HCT116 (cell line): ENCODE results near the gene TUBB4B. TPM values are rescaled to one million over a fixed set of nuclear protein-coding genes. Genes with fewer than 3 reads are reported as not detected.

ENCODE experiments used
- ATAC-seq: fragments of 200-7000 bp; cut with Tn5 transposase; 2 replicates; pipeline ENCODE4 v1.9.1; 2020; ENCODE audit warnings: mild to moderate bottlenecking, moderate library complexity
- BruUV-seq: library from RNA; stranded (reverse); fragments of 400-500 nt; replicated peaks from 2 replicates; lab custom pipeline; 2021; lab: Mats Ljungman, UMichigan
- CTCF ChIA-PET: fragments of 300-600 bp; sonication (Branson Sonifier 250); formaldehyde crosslinking; loops from one replicate; lab custom pipeline; 2021; ENCODE audit warnings: antibody characterized with exemption; lab: Charles Lee
- POLR2A ChIA-PET: fragments of 300-600, 350-600 bp; sonication (Branson Sonifier 250); formaldehyde crosslinking; loops from one replicate; lab custom pipeline; 2021; ENCODE audit warnings: antibody characterized with exemption; lab: Charles Lee
- RAD21 ChIA-PET, 2 experiments: fragments of 300-600 bp; sonication (Branson Sonifier 250); formaldehyde crosslinking; loops; one replicate each; lab custom pipeline; 2023; ENCODE audit warnings: low total read pairs in 2 of 2; ENCODE audit not compliant: uncharacterized antibody in 2 of 2, unreplicated experiment in 2 of 2, low non-redundant PET in 1 of 2; lab: Charles Lee
- DNase-seq: peaks from one replicate; pipeline ENCODE4 v3.0.0-alpha.2; 2010; ENCODE audit warnings: low read depth, low spot score
- H2AFZ ChIP-seq: fragments of 200-600 bp; shearing (Covaris generic), sonication (generic); 2 replicates; pipeline ENCODE4 v1.6.1; 2017; ENCODE audit warnings: low read depth, mixed run types, mixed read lengths, antibody characterized with exemption, low read length; ENCODE audit not compliant: poor library complexity, severe bottlenecking
- H3K27ac ChIP-seq: 2 replicates; pipeline ENCODE4 v1.5.1; 2012; ENCODE audit warnings: low read depth, low read length
- H3K27me3 ChIP-seq: fragments of 200-600 bp; sonication (generic); 2 replicates; pipeline ENCODE4 v1.6.1; 2016; ENCODE audit warnings: mixed run types, low read length, mixed read lengths; ENCODE audit not compliant: insufficient read depth
- H3K36me3 ChIP-seq, 2 experiments: fragments of 200-500 bp in 1 of 2; fragments of 200-600 bp in 1 of 2; sonication (Bioruptor generic) in 1 of 2; sonication (generic) in 1 of 2; 2 replicates each; pipeline versions ENCODE4 v1.5.1 to v1.6.1; 2014 to 2016; ENCODE audit warnings: low read length in 2 of 2, inconsistent platforms in 1 of 2, mixed read lengths in 1 of 2, mixed run types in 1 of 2; ENCODE audit not compliant: insufficient read depth in 2 of 2, control insufficient read depth in 1 of 2
- H3K4me1 ChIP-seq, 2 experiments: fragments of 200-600 bp in 1 of 2; sonication (generic) in 1 of 2; 2 replicates each; pipeline versions ENCODE4 v1.5.1 to v1.6.1; 2012 to 2017; ENCODE audit warnings: low read length in 2 of 2, inconsistent platforms in 1 of 2, mild to moderate bottlenecking in 1 of 2, mixed read lengths in 1 of 2, mixed run types in 1 of 2, moderate library complexity in 1 of 2; ENCODE audit not compliant: insufficient read depth in 2 of 2, control insufficient read depth in 1 of 2
- H3K4me2 ChIP-seq: fragments of 200-600 bp; sonication (generic); 2 replicates; pipeline ENCODE4 v1.6.1; 2017; ENCODE audit warnings: mixed run types, low read length, mixed read lengths
- H3K4me3 ChIP-seq, 2 experiments: fragments of 200-600 bp in 1 of 2; sonication (generic) in 1 of 2; replicated peaks in 1 of 2; 2 replicates each; pipeline ENCODE4 v1.5.1; 2011 to 2016; ENCODE audit warnings: low read length in 2 of 2, control low read depth in 1 of 2, low read depth in 1 of 2, mild to moderate bottlenecking in 1 of 2, mixed read lengths in 1 of 2, mixed run types in 1 of 2
- H3K79me2 ChIP-seq: fragments of 200-600 bp; sonication (generic); 2 replicates; pipeline ENCODE4 v1.6.1; 2017; ENCODE audit warnings: mild to moderate bottlenecking, mixed run types, low read length, moderate library complexity, mixed read lengths; ENCODE audit not compliant: insufficient read depth
- H3K9ac ChIP-seq: fragments of 200-600 bp; sonication (generic); 2 replicates; pipeline ENCODE4 v1.6.1; 2016; ENCODE audit warnings: low read length, mixed read lengths
- H3K9me2 ChIP-seq: fragments of 200-600 bp; sonication (generic), shearing (Covaris generic); 2 replicates; pipeline ENCODE4 v1.6.1; 2017; ENCODE audit warnings: mixed run types, mild to moderate bottlenecking, moderate library complexity; ENCODE audit not compliant: insufficient read depth
- H3K9me3 ChIP-seq, 2 experiments: fragments of 200-500 bp in 1 of 2; fragments of 200-600 bp in 1 of 2; sonication (Bioruptor generic) in 1 of 2; sonication (generic) in 1 of 2; 2 replicates each; pipeline ENCODE4 v1.6.1; 2014 to 2017; ENCODE audit warnings: low read length in 2 of 2, mixed read lengths in 2 of 2, inconsistent platforms in 1 of 2, low read depth in 1 of 2, mild to moderate bottlenecking in 1 of 2, mixed run types in 1 of 2, moderate library complexity in 1 of 2; ENCODE audit not compliant: control insufficient read depth in 1 of 2, insufficient read depth in 1 of 2
- H4K20me1 ChIP-seq: fragments of 200-600 bp; sonication (generic), shearing (Covaris generic); 2 replicates; pipeline ENCODE4 v1.6.1; 2017; ENCODE audit warnings: mixed run types, mild to moderate bottlenecking, moderate library complexity; ENCODE audit not compliant: insufficient read depth
- CBX3 ChIP-seq: IDR thresholded peaks from 2 replicates; pipeline ENCODE4 v1.6.1; 2012; ENCODE audit warnings: low read depth
- CEBPB ChIP-seq: IDR thresholded peaks from 2 replicates; pipeline ENCODE4 v1.6.1; 2012; ENCODE audit warnings: low read depth
- CTCF ChIP-seq, 3 experiments: fragments of 200-600 bp in 1 of 3; sonication (generic) in 1 of 3; IDR thresholded peaks in 2 of 3; conservative IDR thresholded peaks in 1 of 3; 2 replicates each; pipeline ENCODE4 v1.5.1; 2012 to 2017; ENCODE audit warnings: low read depth in 2 of 3, low read length in 2 of 3, antibody characterized with exemption in 1 of 3, borderline replicate concordance in 1 of 3, control low read depth in 1 of 3, mild to moderate bottlenecking in 1 of 3, mixed read lengths in 1 of 3, mixed run types in 1 of 3, moderate library complexity in 1 of 3; ENCODE audit not compliant: insufficient read depth in 1 of 3
- EGR1 ChIP-seq: IDR thresholded peaks from 2 replicates; pipeline ENCODE4 v1.6.1; 2012; ENCODE audit warnings: low read depth
- ELF1 ChIP-seq: IDR thresholded peaks from 2 replicates; pipeline ENCODE4 v1.6.1; 2012; ENCODE audit warnings: low read depth, borderline replicate concordance
- EZH2 ChIP-seq: fragments of 200-600 bp; sonication (generic); IDR thresholded peaks from 2 replicates; pipeline ENCODE4 v1.6.1; 2017; ENCODE audit warnings: antibody characterized with exemption, mixed run types
- EZH2phosphoT487 ChIP-seq: fragments of 200-600 bp; IDR thresholded peaks from 2 replicates; pipeline ENCODE4 v1.6.1; 2018; ENCODE audit warnings: antibody characterized with exemption, borderline replicate concordance
- FOSL1 ChIP-seq: IDR thresholded peaks from 2 replicates; pipeline ENCODE4 v1.6.1; 2012; ENCODE audit warnings: low read depth
- JUND ChIP-seq: IDR thresholded peaks from 2 replicates; pipeline ENCODE4 v1.6.1; 2012
- POLR2A ChIP-seq: IDR thresholded peaks from 2 replicates; pipeline ENCODE4 v1.7.0; 2011; ENCODE audit warnings: borderline replicate concordance; ENCODE audit not compliant: insufficient read depth, insufficient read length; ENCODE audit errors: extremely low read depth
- POLR2AphosphoS5 ChIP-seq: IDR thresholded peaks from 2 replicates; pipeline ENCODE4 v1.6.1; 2011; ENCODE audit warnings: mild to moderate bottlenecking, low read depth, low read length, moderate library complexity
- RAD21 ChIP-seq: IDR thresholded peaks from 2 replicates; pipeline ENCODE4 v1.6.1; 2012; ENCODE audit warnings: low read depth, mild to moderate bottlenecking
- SRF ChIP-seq: IDR thresholded peaks from 2 replicates; pipeline ENCODE4 v1.6.1; 2012; ENCODE audit warnings: low read depth
- ZBTB33 ChIP-seq: IDR thresholded peaks from 2 replicates; pipeline ENCODE4 v1.6.1; 2011; ENCODE audit warnings: mild to moderate bottlenecking, low read length, moderate library complexity; ENCODE audit not compliant: insufficient replicate concordance; ENCODE audit errors: extremely low read depth
- ZFX ChIP-seq: fragments of 450-650 bp; IDR thresholded peaks from 2 replicates; pipeline ENCODE4 v1.6.1; 2017
- ZNF274 ChIP-seq: fragments of 200-500 bp; sonication (Bioruptor generic); IDR thresholded peaks from 2 replicates; pipeline ENCODE4 v1.6.1; 2014; ENCODE audit warnings: mild to moderate bottlenecking, low read depth, low read length, inconsistent platforms
- intact Hi-C: fragments of 100-400 bp; cut with micrococcal nuclease; formaldehyde crosslinking; loops from 2 replicates; pipeline ENCODE4 v1.10.0; 2022
- total RNA-seq: library from RNA; stranded (reverse); gene quantifications from one replicate; pipeline ENCODE4 v1.2.1, GENCODE V29; 2021; ENCODE audit not compliant: unreplicated experiment
- TF ChIP-seq, protein P1 (sequence below): IDR thresholded peaks from 2 replicates; pipeline ENCODE4 v1.6.1; 2012

Gene TUBB4B
- total RNA-seq, 1 experiment from 2014 or later: 502 TPM

DNA sequence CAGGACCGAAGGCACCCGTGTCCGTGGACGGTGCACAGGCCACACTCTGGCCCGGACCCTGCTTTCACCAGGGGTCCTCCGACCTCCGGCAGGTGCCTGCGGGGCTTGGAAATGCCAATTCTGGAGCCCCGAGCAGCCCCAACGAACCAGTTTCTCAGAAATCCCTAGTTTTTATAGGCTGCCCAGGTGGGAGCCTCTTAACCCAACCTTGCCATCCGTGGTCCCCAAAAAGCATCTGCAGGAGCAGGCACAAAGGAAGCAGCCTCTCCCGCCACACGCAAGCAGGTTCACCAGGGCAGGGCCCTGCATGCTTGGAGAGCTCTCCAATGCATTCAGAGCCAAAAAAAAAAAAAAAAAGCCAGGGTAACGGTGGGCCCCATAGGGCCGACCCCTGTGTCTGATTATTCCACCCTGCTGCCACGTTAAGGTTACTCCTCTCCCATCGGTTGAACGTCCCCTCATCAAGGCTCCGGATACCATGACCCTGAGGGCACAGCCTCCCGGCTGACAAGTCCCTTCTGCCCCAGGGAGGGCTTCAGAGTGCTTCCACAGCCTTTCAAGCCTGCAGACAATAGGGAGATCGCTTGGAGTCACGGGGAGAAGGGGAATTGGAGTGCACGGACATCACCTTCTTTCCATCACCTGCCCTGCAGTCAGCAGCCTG, 39.8 kb upstream of the TUBB4B start:
- peak; percentile 16 for ATAC-seq
- intact Hi-C loops: no loop called here

More for the DNA sequence above, 39.8 kb upstream of the TUBB4B start:
- H3K36me3 ChIP-seq: peaks cover 0 to 3% of the 10 kb centered on the region in 2 experiments; a peak in 1 of 4 replicates
- peak overlapping the region; percentile 77 for H3K9ac ChIP-seq
- H4K20me1 ChIP-seq: no peaks in the 10 kb centered on the region
- no peak for DNase-seq
- no peaks in the 10 kb centered on the region for H3K9me3 ChIP-seq
- H3K79me2 ChIP-seq: peaks cover 52% of the 10 kb centered on the region
- no peak overlapping the region for H2AFZ ChIP-seq
- CTCF ChIA-PET: interaction anchor here (0.5 to 2.0 kb wide), 6 partner anchors 12 to 152 kb away, joined by 3 to 7 read pairs (median 3); partner anchors contain the start of genes CYSRT1 and RNF224
- peaks cover 31 to 52% of the 10 kb centered on the region in 2 experiments for H3K4me1 ChIP-seq
- POLR2A ChIA-PET: interaction anchor here (0.8 to 1.2 kb wide), 12 partner anchors 9 to 133 kb away, joined by 3 to 17 read pairs (median 4); partner anchors contain the start of genes ANAPC2, MAN1B1, RNF224 and SSNA1
- BruUV-seq: no TSS peak
- RAD21 ChIA-PET: interaction anchor here in 1 of 2 experiments (1.1 kb wide), 1 partner anchor 12 kb away, joined by 4 read pairs; the partner anchor contains the start of gene SSNA1
- peak overlapping the region; percentile 68 for H3K27ac ChIP-seq
- H3K4me2 ChIP-seq: peak overlapping the region; percentile 95
- H3K9me2 ChIP-seq: no peaks in the 10 kb centered on the region
- H3K27me3 ChIP-seq: no peaks in the 10 kb centered on the region
- TF ChIP-seq CEBPB: no peak
- TF ChIP-seq CBX3: no peak
- no peak for TF ChIP-seq RAD21
- no peak for TF ChIP-seq POLR2AphosphoS5
- no peak for TF ChIP-seq ELF1
- no peak for TF ChIP-seq SRF
- TF ChIP-seq EZH2phosphoT487: no peak
- no peak for TF ChIP-seq ZFX
- no peak for TF ChIP-seq CTCF (IDR thresholded peaks at IDR 0.05 in 2 of 3, conservative IDR thresholded peaks at IDR 0.05 in 1 of 3; ENCODE audit: borderline replicate concordance in 1 of 3, insufficient read depth in 1 of 3, low read depth in 2 of 3, low read length in 2 of 3)
- no peak for TF ChIP-seq ZBTB33
- no peak for TF ChIP-seq EGR1
- TF ChIP-seq POLR2A: no peak
- no peak for TF ChIP-seq ZNF274
- no peak for TF ChIP-seq FOSL1
- no peak for TF ChIP-seq JUND
- TF ChIP-seq, protein P1, sequence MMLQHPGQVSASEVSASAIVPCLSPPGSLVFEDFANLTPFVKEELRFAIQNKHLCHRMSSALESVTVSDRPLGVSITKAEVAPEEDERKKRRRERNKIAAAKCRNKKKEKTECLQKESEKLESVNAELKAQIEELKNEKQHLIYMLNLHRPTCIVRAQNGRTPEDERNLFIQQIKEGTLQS: no peak
- no peak for TF ChIP-seq EZH2
- H3K4me3 ChIP-seq: peak overlapping the region; percentile 61 to 81
